PC-3 (cell line): ENCODE measurements around the gene FN3K. TPM values are rescaled to one million over a fixed set of nuclear protein-coding genes. Genes with fewer than 3 reads are reported as not detected.

Source experiments
- ATAC-seq: fragments of 200-7000 bp; cut with Tn5 transposase; 2 replicates; pipeline ENCODE4 v1.9.1; 2020; ENCODE audit warnings: mild to moderate bottlenecking, moderate library complexity
- BruUV-seq: library from RNA; stranded (reverse); fragments of 400-500 nt; replicated peaks from 2 replicates; lab custom pipeline; 2021; lab: Mats Ljungman, UMichigan
- CTCF ChIA-PET: fragments of 300-600 bp; sonication (Branson Sonifier 250); formaldehyde crosslinking; loops from one replicate; lab custom pipeline; 2022; ENCODE audit warnings: antibody characterized with exemption; lab: Charles Lee
- POLR2A ChIA-PET: fragments of 300-600 bp; sonication (Branson Sonifier 250); formaldehyde crosslinking; loops from one replicate; lab custom pipeline; 2022; ENCODE audit warnings: antibody characterized with exemption; ENCODE audit not compliant: unreplicated experiment; lab: Charles Lee
- DNase-seq: peaks from one replicate; pipeline ENCODE4 v3.0.0-alpha.2; 2015
- H2AFZ ChIP-seq: fragments of 300-600 bp; sonication (generic); 2 replicates; pipeline ENCODE4 v1.6.0; 2016; ENCODE audit warnings: antibody characterized with exemption, low read length
- H3F3A ChIP-seq: fragments of 300-600 bp; sonication (generic); one replicate; pipeline ENCODE4 v1.6.0; 2017; ENCODE audit warnings: antibody characterized with exemption, low read length, control low read depth, mild to moderate bottlenecking; ENCODE audit not compliant: unreplicated experiment
- H3K27ac ChIP-seq: fragments of 300-600 bp; sonication (generic); 2 replicates; pipeline ENCODE4 v1.5.1; 2016; ENCODE audit warnings: mild to moderate bottlenecking, low read length
- H3K27me3 ChIP-seq: fragments of 300-600 bp; sonication (generic); 2 replicates; pipeline ENCODE4 v1.6.1; 2016; ENCODE audit warnings: low read length, mixed read lengths
- H3K36me3 ChIP-seq: fragments of 300-600 bp; sonication (generic); 2 replicates; pipeline ENCODE4 v1.6.1; 2016; ENCODE audit warnings: low read depth, mixed run types, low read length, mixed read lengths
- H3K4me1 ChIP-seq: fragments of 300-600 bp; sonication (generic); 2 replicates; pipeline ENCODE4 v1.5.1; 2016; ENCODE audit warnings: low read length; ENCODE audit not compliant: insufficient read depth
- H3K4me2 ChIP-seq: fragments of 300-600 bp; sonication (generic); 2 replicates; pipeline ENCODE4 v1.6.0; 2016; ENCODE audit warnings: low read length
- H3K4me3 ChIP-seq: fragments of 300-600 bp; sonication (generic); 2 replicates; pipeline ENCODE4 v1.5.1; 2016; ENCODE audit warnings: mild to moderate bottlenecking, low read length, mixed read lengths
- H3K79me2 ChIP-seq: fragments of 300-600 bp; sonication (generic); 2 replicates; pipeline ENCODE4 v1.6.1; 2017; ENCODE audit warnings: low read length, mixed read lengths
- H3K9ac ChIP-seq: fragments of 300-600 bp; sonication (generic); 2 replicates; pipeline ENCODE4 v1.6.0; 2016; ENCODE audit warnings: mild to moderate bottlenecking, low read length
- H3K9me2 ChIP-seq: fragments of 300-600 bp; sonication (generic); replicated peaks from 2 replicates; pipeline ENCODE4 v1.6.1; 2016; ENCODE audit warnings: mixed run types, low read length, mixed read lengths
- H3K9me3 ChIP-seq: fragments of 300-600 bp; sonication (generic); 2 replicates; pipeline ENCODE4 v1.6.1; 2016; ENCODE audit warnings: low read length, mixed read lengths
- H4K20me1 ChIP-seq: fragments of 300-600 bp; sonication (generic); 2 replicates; pipeline ENCODE4 v1.6.1; 2016; ENCODE audit warnings: low read length, mixed read lengths
- EZH2 ChIP-seq: fragments of 300-600 bp; sonication (generic); IDR thresholded peaks from one replicate; pipeline ENCODE4 v1.6.1; 2017; ENCODE audit warnings: antibody characterized with exemption, mild to moderate bottlenecking, low read length; ENCODE audit not compliant: unreplicated experiment
- EZH2phosphoT487 ChIP-seq: fragments of 300-600 bp; sonication (generic); IDR thresholded peaks from 2 replicates; pipeline ENCODE4 v1.6.1; 2018; ENCODE audit warnings: mild to moderate bottlenecking, antibody characterized with exemption, low read length, borderline replicate concordance
- intact Hi-C: fragments of 100-400 bp; cut with micrococcal nuclease; formaldehyde crosslinking; loops from 2 replicates; pipeline ENCODE4 v1.9.0; 2023
- total RNA-seq: library from RNA; depleted of rRNA; stranded (reverse); fragments of >200 nt; gene quantifications from 2 replicates; pipeline ENCODE4 v1.2.3, GENCODE V29; 2014
- TF ChIP-seq, protein P1 (sequence below): fragments of 300-600 bp; sonication (generic); conservative IDR thresholded peaks from 2 replicates; pipeline ENCODE4 v1.5.1; 2017; ENCODE audit warnings: antibody characterized with exemption, low read depth, mild to moderate bottlenecking, low read length

Gene FN3K
- total RNA-seq, 1 experiment from 2014 or later = 8.4 TPM

DNA sequence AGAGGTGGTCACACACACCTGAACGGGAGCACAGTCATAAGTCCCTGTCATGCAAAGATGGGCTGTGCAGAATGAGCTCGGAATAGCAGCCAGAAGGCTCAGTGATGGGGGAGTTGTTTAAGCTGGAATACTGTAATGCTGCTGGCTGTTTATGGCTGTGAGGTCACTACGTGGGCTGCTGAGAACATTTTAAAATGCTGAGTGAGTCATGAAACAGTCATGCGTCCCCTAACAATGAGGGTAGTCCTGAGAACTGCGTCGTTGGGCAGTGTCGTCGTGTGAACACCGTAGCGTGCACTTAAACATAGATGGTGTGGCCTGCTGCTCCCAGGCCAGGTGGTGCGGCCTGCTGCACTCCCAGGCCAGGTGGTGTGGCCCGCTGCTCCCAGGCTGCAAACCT, 56.1 kb downstream of the FN3K start:
- no peaks in the 10 kb centered on the region for H3K9me2 ChIP-seq
- no peaks in the 10 kb centered on the region for H3K36me3 ChIP-seq
- H3K4me3 ChIP-seq = no peak overlapping the region
- H3K4me1 ChIP-seq = no peaks in the 10 kb centered on the region; the same call in 1 of the 2 replicates
- H4K20me1 ChIP-seq = no peaks in the 10 kb centered on the region
- ATAC-seq (peak; percentile 79), DNase-seq (peak; percentile 51)
- H3K27ac ChIP-seq = peak overlapping the region; percentile 28
- ChIA-PET CTCF (no interaction called here), POLR2A (no interaction called here)
- H3K4me2 ChIP-seq = no peak overlapping the region
- no peak overlapping the region for H3K9ac ChIP-seq
- no peaks in the 10 kb centered on the region for H3F3A ChIP-seq
- intact Hi-C loops = no loop called here
- no peak overlapping the region for H2AFZ ChIP-seq
- TF ChIP-seq EZH2phosphoT487 (no peak), EZH2 (no peak)
- TF ChIP-seq, protein P1, sequence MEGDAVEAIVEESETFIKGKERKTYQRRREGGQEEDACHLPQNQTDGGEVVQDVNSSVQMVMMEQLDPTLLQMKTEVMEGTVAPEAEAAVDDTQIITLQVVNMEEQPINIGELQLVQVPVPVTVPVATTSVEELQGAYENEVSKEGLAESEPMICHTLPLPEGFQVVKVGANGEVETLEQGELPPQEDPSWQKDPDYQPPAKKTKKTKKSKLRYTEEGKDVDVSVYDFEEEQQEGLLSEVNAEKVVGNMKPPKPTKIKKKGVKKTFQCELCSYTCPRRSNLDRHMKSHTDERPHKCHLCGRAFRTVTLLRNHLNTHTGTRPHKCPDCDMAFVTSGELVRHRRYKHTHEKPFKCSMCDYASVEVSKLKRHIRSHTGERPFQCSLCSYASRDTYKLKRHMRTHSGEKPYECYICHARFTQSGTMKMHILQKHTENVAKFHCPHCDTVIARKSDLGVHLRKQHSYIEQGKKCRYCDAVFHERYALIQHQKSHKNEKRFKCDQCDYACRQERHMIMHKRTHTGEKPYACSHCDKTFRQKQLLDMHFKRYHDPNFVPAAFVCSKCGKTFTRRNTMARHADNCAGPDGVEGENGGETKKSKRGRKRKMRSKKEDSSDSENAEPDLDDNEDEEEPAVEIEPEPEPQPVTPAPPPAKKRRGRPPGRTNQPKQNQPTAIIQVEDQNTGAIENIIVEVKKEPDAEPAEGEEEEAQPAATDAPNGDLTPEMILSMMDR = no peak
- 0 out of 2 replicates have a peak, but pooled peaks cover 4% of the 10 kb centered on the region for H3K79me2 ChIP-seq
- no peaks in the 10 kb centered on the region for H3K27me3 ChIP-seq
- H3K9me3 ChIP-seq = no peaks in the 10 kb centered on the region
- no TSS peak for BruUV-seq

DNA sequence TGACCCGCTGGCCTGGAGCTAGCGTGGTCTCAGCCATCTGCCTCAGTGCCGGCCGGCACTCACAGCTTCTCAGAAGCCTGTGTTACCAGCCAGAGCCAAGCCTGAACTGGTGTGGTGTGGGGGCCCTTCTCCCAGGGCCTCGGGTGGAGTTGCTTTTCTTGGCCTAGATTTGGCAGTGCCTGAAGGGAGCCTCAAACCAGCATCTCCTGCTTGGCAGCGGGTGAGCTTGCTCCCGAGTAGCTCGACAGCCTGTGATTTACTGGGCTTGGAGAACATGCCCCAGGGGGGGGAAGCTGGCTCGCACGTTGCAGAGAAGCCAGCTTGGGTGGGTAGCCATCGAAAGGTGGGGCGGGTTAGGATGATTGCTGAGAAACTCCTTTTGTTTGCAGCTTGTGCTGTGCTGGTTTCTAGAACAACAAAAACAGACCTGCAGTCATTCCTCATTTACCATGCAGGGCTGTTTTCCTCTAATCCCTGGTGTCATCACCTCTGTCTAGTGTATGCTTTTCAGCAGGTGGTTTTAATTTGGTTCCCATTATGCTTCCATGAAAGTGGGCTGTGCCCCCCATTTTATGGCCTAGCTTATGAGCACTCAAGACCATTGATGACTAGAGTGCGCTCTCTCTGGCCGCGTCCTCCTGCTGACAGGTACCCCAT, 58.7 kb downstream of the FN3K start:
- intact Hi-C loops = no loop called here
- Histone ChIP-seq H3K9me3 (no peaks in the 10 kb centered on the region), H3K9ac (no peak overlapping the region), H3K27me3 (no peaks in the 10 kb centered on the region), H3K4me1 (no peaks in the 10 kb centered on the region; the same call in 1 of the 2 replicates), H3K27ac (no peak overlapping the region), H3K36me3 (no peaks in the 10 kb centered on the region), H3K79me2 (0 out of 2 replicates have a peak, but pooled peaks cover 4% of the 10 kb centered on the region), H3K4me3 (no peak overlapping the region), H2AFZ (no peak overlapping the region), H3K4me2 (no peak overlapping the region), H3K9me2 (no peaks in the 10 kb centered on the region), H4K20me1 (no peaks in the 10 kb centered on the region), H3F3A (peaks cover 4% of the 10 kb centered on the region)
- DNase-seq = no peak
- ChIA-PET CTCF (no interaction called here), POLR2A (interaction anchor here (0.7 kb wide), 1 partner anchor 23 kb away, joined by 3 read pairs; no protein-coding TSS in a partner anchor)
- no peak for ATAC-seq
- no TSS peak for BruUV-seq
- TF ChIP-seq EZH2 = no peak
- TF ChIP-seq, protein P1 = no peak
- no peak for TF ChIP-seq EZH2phosphoT487

DNA sequence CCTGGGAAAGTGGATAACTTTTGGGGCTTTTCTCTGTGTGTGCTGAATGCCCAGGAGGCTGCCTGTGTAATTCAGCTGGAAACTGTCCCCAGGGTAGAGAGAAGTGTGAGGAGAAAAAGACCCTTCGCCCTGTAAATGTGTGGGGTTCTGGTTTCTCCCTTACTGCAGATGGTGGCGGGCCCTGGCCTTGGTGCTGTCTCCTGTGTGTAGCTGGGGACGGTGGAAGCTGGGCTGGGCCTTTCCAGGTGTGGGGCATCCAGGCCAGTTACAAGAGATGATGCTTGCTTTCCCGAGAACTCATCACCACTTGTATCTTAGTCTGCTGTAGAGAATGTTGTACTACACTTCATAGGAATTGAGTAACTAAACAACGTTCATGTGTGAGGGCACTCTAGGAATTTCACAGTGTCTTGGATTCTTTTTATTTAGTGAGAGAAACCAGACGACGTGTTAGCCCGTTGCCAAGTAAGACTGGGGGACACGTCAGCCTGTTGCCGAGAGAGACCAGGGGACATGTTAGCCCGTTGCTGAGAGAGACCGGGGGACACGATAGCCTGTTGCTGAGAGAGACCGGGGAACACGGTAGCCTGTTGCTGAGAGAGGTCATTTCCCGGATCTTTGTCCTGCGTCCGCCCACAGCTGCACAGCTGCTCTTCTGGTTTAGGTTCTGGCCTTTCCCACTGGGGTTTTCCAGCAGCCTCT, 59.5 kb downstream of the FN3K start:
- peaks cover 4% of the 10 kb centered on the region for H3F3A ChIP-seq
- no peak for TF ChIP-seq EZH2
- TF ChIP-seq, protein P1 = no peak
- no peak for TF ChIP-seq EZH2phosphoT487
- no peaks in the 10 kb centered on the region for H3K9me3 ChIP-seq
- no peaks in the 10 kb centered on the region for H4K20me1 ChIP-seq
- H3K79me2 ChIP-seq = 0 out of 2 replicates have a peak, but pooled peaks cover 4% of the 10 kb centered on the region
- ChIA-PET CTCF (no interaction called here), POLR2A (no interaction called here)
- H3K4me2 ChIP-seq = no peak overlapping the region
- H3K9ac ChIP-seq = no peak overlapping the region
- BruUV-seq = no TSS peak
- H3K4me3 ChIP-seq = no peak overlapping the region
- no peak overlapping the region for H2AFZ ChIP-seq
- H3K36me3 ChIP-seq = no peaks in the 10 kb centered on the region
- H3K27ac ChIP-seq = no peak overlapping the region
- H3K27me3 ChIP-seq = no peaks in the 10 kb centered on the region
- no peak for ATAC-seq
- intact Hi-C loops = no loop called here
- no peak for DNase-seq
- H3K4me1 ChIP-seq = no peaks in the 10 kb centered on the region; the same call in 1 of the 2 replicates
- no peaks in the 10 kb centered on the region for H3K9me2 ChIP-seq
